Measurements from ENCODE around the gene FAM180B. TPM values are rescaled to one million over a fixed set of nuclear protein-coding genes. Genes with fewer than 3 reads are reported as not detected.
"Not testable (repeated sequence)": the region's sequence is repeated elsewhere in the genome, so short reads cannot be mapped to it uniquely, and the experiment has no call there.

Gene FAM180B
- total and polyA plus RNA-seq, 2 of the 4 experiments (the other 2 are of a cell fraction), result not detected

- Histone ChIP-seq H3K79me1 (ENCODE audit: low read depth in 1 of 2, low read length in 2 of 2) (peaks cover 11 to 25% of the 10 kb centered on the region in 2 experiments; a peak in 3 of 4 replicates), H3K36me3 (ENCODE audit: control insufficient read depth, insufficient read depth, low read length) (peaks cover 24% of the 10 kb centered on the region)
- H2AK5ac ChIP-seq (ENCODE audit: low read depth, low read length); H2AFZ ChIP-seq (replicated peaks; ENCODE audit: low read length, poor library complexity); H3K27me3 ChIP-seq (ENCODE audit: control insufficient read depth, insufficient read depth, low read length); in situ Hi-C loops (cut with MboI; ENCODE audit: low sequenced_read_pairs); H2BK120ac ChIP-seq (ENCODE audit: low read depth, low read length); BruUV-seq (replicated peaks); H3K4me1 ChIP-seq (ENCODE audit: control insufficient read depth, insufficient read depth, low read length); H4K20me1 ChIP-seq (ENCODE audit: insufficient read depth, low read length); H3K14ac ChIP-seq (replicated peaks; ENCODE audit: low read depth, low read length); H3K9me3 ChIP-seq (ENCODE audit: control insufficient read depth, insufficient read depth, low read length); H3K23ac ChIP-seq (ENCODE audit: low read depth, low read length); H3K18ac ChIP-seq (ENCODE audit: low read depth, low read length); H3K56ac ChIP-seq (ENCODE audit: extremely low read depth, insufficient read depth, low read length); ATAC-seq (ENCODE audit: low read depth); H4K5ac ChIP-seq (ENCODE audit: low read depth, low read length); H3K9ac ChIP-seq (ENCODE audit: low read depth, low read length); DNase-seq; H3K27ac ChIP-seq (ENCODE audit: insufficient read depth, low read length); H2BK5ac ChIP-seq (ENCODE audit: low read depth, low read length, poor library complexity, severe bottlenecking); dilution Hi-C loops (cut with HindIII; ENCODE audit: low sequenced_read_pairs, unreplicated experiment); H3K4me2 ChIP-seq (ENCODE audit: low read depth, low read length); H3K9me1 ChIP-seq (ENCODE audit: insufficient read depth, low read length); H3K4ac ChIP-seq (ENCODE audit: low read depth, low read length); H4K8ac ChIP-seq (ENCODE audit: low read depth in 2 of 2, low read length in 2 of 2); H4K91ac ChIP-seq (ENCODE audit: insufficient read depth, low read depth, low read length); H2BK20ac ChIP-seq (ENCODE audit: low read depth, low read length); intact Hi-C loops (cut with micrococcal nuclease); CTCF ChIA-PET; H2AK9ac ChIP-seq (replicated peaks; ENCODE audit: low read depth, low read length, poor library complexity); H2BK15ac ChIP-seq (ENCODE audit: low read depth, low read length); POLR2A ChIA-PET (ENCODE audit: unreplicated experiment); H3K4me3 ChIP-seq (ENCODE audit: insufficient read depth, low read depth, low read length): not testable (repeated sequence)
- WGBS, 2 experiments (ENCODE audit: extremely low coverage in 2 of 2, insufficient read length in 1 of 2), result no CpG with 5 or more reads among the region's 11 CpGs
These were observed 49.9 kb downstream of the FAM180B start for GRCh38 chr11:47636331-47636730.

Small RNA genes within 50 kb of the gene (microRNA-seq; reads per million reads assigned to microRNA genes)
- gene RN7SL652P (ENCODE audit: insufficient read depth, insufficient read length), result not detected
- gene RNU5E-10P (ENCODE audit: insufficient read depth, insufficient read length), result not detected

Small RNA genes within 50 kb of the gene (small RNA-seq; reads per million reads assigned to genes)
- gene RN7SL652P (0.04 to 6.6 (median 0.33) reads per million in 5 experiments), gene RNU5E-10P (0 reads per million in 5 experiments)

Other genes with a start within 250 kb of the FAM180B start
- not detected in 2 replicates for gene MYBPC3, start 234.0 kb upstream of the FAM180B start, total RNA-seq (2012; rRNA removed)
- gene MYBPC3, start 234.0 kb upstream of the FAM180B start, polyA plus RNA-seq (2012; rRNA removed), result not detected in 2 replicates
- gene SPI1, start 208.1 kb upstream of the FAM180B start, total RNA-seq (2012; rRNA removed), result not detected in 2 replicates
- gene SPI1, start 208.1 kb upstream of the FAM180B start, polyA plus RNA-seq (2012; rRNA removed), result not detected in 2 replicates
- gene SLC39A13, start 178.1 kb upstream of the FAM180B start, total RNA-seq (2012; rRNA removed), result 29.2 and 32.4 TPM in 2 replicates
- 144 and 164 TPM in 2 replicates for gene SLC39A13, start 178.1 kb upstream of the FAM180B start, polyA plus RNA-seq (2012; rRNA removed)
- 238 and 484 TPM in 2 replicates for gene PSMC3, start 160.2 kb upstream of the FAM180B start, total RNA-seq (2012; rRNA removed)
- gene PSMC3, start 160.2 kb upstream of the FAM180B start, polyA plus RNA-seq (2012; rRNA removed), result 253 TPM in 2 replicates
- not detected in 2 replicates for gene RAPSN, start 137.5 kb upstream of the FAM180B start, total RNA-seq (2012; rRNA removed)
- gene RAPSN, start 137.5 kb upstream of the FAM180B start, polyA plus RNA-seq (2012; rRNA removed), result 0.03 and 0.09 TPM in 2 replicates
- gene CELF1, start 33.5 kb upstream of the FAM180B start, total RNA-seq (2012; rRNA removed), result 109 and 135 TPM in 2 replicates
- gene CELF1, start 33.5 kb upstream of the FAM180B start, polyA plus RNA-seq (2012; rRNA removed), result 61.6 and 63.3 TPM in 2 replicates
- 51.4 and 55.0 TPM in 2 replicates for gene PTPMT1, start 21.1 kb upstream of the FAM180B start, total RNA-seq (2012; rRNA removed)
- 51.6 and 58.3 TPM in 2 replicates for gene PTPMT1, start 21.1 kb upstream of the FAM180B start, polyA plus RNA-seq (2012; rRNA removed)
- 37.2 and 41.6 TPM in 2 replicates for gene KBTBD4, start 7.7 kb upstream of the FAM180B start, total RNA-seq (2012; rRNA removed)
- gene KBTBD4, start 7.7 kb upstream of the FAM180B start, polyA plus RNA-seq (2012; rRNA removed), result 12.2 and 14.9 TPM in 2 replicates
- gene NDUFS3, start 7.6 kb upstream of the FAM180B start, total RNA-seq (2012; rRNA removed), result 77.1 and 79.7 TPM in 2 replicates
- gene NDUFS3, start 7.6 kb upstream of the FAM180B start, polyA plus RNA-seq (2012; rRNA removed), result 108 and 114 TPM in 2 replicates
- gene C1QTNF4, start 7.7 kb downstream of the FAM180B start, total RNA-seq (2012; rRNA removed), result under 0.01 TPM in 1 of 2 replicates, not detected in the other
- gene C1QTNF4, start 7.7 kb downstream of the FAM180B start, polyA plus RNA-seq (2012; rRNA removed), result 0.12 and 0.16 TPM in 2 replicates
- gene MTCH2, start 55.9 kb downstream of the FAM180B start, total RNA-seq (2012; rRNA removed), result 163 and 207 TPM in 2 replicates
- 103 and 115 TPM in 2 replicates for gene MTCH2, start 55.9 kb downstream of the FAM180B start, polyA plus RNA-seq (2012; rRNA removed)
- 0.36 and 0.56 TPM in 2 replicates for gene AGBL2, start 128.7 kb downstream of the FAM180B start, total RNA-seq (2012; rRNA removed)
- 1.2 and 1.5 TPM in 2 replicates for gene AGBL2, start 128.7 kb downstream of the FAM180B start, polyA plus RNA-seq (2012; rRNA removed)
- 22.9 and 31.9 TPM in 2 replicates for gene FNBP4, start 180.7 kb downstream of the FAM180B start, total RNA-seq (2012; rRNA removed)
- gene FNBP4, start 180.7 kb downstream of the FAM180B start, polyA plus RNA-seq (2012; rRNA removed), result 70.5 and 78.4 TPM in 2 replicates